Fibroblast of skin of right biceps (primary cell): Measurements from ENCODE around the gene MYZAP.

Experiments
- DNase-seq: peaks from one replicate; pipeline ENCODE4 v3.0.0-alpha.2; 2013

The MYZAP gene, protein sequence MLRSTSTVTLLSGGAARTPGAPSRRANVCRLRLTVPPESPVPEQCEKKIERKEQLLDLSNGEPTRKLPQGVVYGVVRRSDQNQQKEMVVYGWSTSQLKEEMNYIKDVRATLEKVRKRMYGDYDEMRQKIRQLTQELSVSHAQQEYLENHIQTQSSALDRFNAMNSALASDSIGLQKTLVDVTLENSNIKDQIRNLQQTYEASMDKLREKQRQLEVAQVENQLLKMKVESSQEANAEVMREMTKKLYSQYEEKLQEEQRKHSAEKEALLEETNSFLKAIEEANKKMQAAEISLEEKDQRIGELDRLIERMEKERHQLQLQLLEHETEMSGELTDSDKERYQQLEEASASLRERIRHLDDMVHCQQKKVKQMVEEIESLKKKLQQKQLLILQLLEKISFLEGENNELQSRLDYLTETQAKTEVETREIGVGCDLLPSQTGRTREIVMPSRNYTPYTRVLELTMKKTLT

GRCh38 chr15:57591822-57592367 is at the start of gene MYZAP:
TSS of gene MYZAP (plus strand) at chr15:57591904. CDS start at chr15:57592035, 131 bp downstream.
- peak; percentile 11 for DNase-seq

DNA sequence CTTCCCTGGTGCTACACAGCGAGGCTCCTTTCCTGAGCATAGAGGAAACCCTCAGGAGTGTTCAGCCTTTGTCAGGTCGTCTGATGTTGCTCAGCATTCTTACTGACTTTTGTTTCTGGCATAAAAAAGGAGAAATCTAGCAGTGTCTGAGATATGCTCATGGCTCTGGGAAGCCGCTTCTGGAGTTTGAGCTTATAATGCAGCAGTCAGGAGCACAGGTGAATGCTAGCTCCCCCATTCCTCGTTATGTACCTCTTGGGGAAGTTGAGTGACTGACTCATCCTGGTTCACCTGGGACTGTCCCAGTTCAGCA is 49.2 kb upstream of the MYZAP start:
- no peak for DNase-seq

GRCh38 chr15:57544848-57545480 is 46.7 kb upstream of the MYZAP start:
- DNase-seq, result no peak

DNA sequence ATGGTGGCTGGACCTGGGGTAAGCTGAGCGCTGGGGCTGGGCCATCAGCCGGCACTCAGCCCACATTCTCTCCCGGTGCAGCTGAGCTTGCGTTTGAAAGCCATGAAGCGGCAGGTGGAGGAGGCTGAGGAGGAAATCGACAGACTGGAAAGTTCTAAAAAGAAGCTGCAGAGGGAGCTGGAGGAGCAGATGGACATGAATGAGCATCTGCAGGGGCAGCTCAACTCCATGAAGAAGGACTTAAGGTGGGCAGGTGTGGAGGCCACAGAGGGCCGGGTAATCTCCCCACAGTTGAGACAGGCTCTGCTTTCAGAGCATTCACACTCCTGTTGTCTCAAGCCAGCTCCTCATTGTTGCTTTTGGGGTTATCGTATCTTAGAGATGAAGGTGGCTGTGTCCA is 45.7 kb upstream of the MYZAP start:
- DNase-seq, result no peak

DNA sequence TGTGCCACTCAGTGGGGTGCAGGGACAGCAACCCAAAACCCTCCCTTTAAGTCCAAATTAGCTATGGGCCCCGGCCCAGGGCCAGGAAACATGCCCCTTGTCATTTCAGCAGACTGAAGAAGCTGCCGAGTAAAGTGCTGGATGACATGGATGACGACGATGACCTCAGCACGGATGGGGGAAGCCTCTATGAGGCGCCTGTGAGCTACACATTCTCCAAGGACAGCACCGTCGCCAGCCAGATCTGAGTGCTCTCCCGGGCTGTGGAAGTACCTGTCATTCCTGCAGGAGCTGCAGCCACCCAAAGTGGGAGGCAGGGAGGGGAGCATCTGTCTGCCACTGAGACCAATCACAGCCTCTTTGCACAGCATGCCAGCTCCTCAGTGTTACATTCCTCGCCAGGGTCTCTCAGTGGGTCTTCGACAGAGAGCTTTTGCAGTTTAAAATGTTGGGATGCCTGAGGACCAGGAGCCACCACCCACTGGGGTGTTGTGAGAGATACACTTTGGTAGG is 44.4 kb upstream of the MYZAP start:
- no peak for DNase-seq

DNA sequence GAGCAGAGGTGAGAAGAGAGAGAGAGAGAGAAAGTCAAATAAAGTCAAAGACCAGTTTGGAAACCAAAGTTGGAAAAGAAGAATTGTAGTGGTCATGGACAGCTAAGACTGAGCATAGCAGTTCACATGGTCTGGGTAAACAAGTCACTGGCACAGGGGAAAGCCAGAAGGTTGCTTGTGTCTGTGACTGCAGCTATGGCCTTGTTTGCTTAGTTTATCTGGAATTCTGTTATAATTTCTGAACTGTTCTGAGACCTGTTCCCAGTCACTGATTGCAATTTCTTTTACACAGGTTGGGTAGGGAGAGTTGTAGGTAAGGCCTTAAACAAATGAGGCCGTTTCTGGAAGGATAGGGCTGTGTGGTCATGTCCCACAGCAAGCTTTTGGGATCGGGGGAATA is 43.4 kb upstream of the MYZAP start:
- no peak for DNase-seq

- DNase-seq, result no peak
Measured at GRCh38 chr15:57548835-57549234, 42.9 kb upstream of the MYZAP start.

DNA sequence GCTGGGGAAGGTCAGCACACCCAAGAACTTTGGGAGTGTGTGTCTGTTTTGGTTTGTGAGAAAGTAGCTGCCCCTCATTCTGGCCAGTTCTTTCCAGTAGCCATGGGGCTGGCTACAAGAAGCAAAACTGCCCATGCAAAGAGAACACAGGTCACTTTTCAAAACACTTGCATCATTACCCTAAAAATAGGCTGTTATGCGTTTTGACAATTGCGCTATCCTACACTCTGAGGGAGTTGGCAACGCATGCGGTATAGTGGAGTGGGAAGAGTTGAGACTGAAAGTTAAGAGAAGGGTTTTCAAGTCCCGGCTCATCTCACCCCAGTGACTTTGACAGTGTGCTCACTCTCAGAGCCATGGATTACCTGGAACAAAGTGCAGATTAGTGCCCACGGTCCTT is 41.8 kb upstream of the MYZAP start:
- DNase-seq, result no peak

DNA sequence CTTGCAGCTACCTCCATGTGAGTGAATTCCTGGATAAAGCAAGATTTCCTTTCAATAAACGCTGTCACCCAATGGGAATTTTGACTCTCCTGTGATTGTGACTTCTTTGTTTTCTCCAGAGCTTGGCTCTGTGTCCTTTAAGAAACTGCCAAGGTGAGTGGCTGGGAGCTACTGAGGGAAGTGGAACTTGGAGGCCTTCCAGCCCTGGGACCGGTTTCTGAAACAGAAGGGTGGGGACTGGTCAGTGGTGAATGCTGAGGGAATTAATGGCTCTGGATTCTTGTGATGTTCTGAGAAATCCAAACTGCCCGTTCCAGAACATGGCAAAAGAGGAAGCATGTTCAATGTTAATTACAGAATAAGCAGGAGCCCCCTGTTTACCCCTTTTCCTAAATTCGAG is 41.1 kb upstream of the MYZAP start:
- DNase-seq, result no peak

GRCh38 chr15:57551715-57552677 is 39.7 kb upstream of the MYZAP start:
- DNase-seq, result peak; percentile 91

DNA sequence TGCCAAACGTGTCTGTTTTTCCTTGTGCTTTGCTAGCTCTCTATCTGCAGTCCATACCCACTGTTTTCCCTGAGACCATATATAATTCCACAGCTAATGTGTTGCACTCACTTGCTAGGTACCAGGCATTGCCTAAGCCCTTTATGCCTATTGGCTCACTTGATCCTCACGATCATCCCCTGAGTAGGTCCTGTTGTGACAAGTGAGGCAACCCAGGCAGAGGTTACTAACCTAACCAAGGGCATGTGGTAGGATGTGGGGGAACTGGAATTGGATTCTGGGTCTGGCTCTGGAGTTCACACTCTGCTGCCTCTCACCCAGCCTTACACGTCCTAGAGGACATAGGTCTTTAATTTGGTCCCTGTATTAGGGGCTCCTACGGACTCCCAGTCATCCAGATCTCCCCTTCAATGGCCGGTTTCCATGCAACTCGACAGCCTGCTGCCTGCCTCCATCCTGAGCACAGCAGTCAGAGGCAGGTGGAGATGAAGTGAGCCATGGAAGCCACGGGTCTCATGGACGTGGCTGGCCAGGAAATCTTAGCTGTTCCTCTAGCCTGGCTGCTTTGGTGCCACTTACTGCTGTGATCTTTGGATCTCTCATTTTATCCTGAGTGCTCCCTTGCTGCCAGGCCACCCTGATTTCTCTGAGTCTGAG is 38.9 kb upstream of the MYZAP start:
- DNase-seq, result no peak

DNA sequence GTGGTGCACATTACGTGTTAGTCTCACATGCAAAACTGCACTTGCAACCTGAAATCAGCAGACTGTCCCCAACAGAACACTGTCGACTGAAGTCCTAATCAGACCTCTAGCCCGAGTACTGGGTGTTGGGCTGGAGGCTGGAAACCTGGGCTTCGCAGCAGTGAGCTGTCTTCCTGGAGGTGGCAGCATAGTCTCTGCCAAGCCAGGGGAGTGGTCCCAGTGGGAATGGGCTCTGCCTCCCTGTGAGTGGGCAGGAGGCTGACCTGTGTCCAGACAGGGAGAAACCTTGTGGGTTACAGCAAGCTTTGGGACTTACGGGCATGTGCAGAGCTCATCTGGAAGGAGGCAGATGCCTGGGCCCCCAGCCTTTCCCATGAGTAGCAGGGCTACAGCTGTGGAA is 38.2 kb upstream of the MYZAP start:
- no peak for DNase-seq

DNA sequence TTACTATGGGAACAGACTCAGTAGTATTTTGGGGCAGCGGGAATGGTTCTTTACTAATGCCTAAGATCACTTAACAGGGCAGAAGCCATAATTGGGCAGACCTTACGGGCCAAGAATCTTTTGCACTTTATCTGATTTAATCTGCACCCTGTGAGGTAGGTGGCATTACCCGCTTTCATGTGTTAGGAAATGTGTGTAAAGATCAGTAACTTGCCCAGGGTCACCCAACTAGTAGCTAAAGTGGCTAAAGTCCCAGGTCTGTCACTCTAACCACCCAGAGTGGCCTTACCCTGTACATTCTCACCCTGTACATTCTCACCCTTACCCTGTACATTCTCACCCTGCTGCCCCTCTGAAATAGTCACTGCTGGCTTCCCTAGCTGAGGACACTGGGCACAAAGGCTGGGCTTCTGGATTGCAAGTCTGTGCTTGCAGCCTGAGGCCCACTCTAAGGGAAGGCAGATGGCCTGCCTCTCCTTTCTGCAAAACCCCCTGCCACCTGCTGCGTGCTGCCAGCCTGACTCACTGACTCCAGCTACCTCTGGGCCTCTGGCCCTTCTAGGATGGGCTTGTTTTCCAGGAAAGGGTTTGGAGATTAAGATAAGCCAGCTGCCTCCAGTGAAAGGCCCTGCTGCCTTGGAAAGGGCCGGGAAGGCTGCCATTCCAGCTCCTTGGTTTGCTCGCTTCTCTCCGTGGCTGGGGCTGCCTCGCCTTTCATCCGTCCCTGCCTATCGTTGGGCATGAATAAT is 37.5 kb upstream of the MYZAP start:
- DNase-seq, result no peak

GRCh38 chr15:57554812-57555179 is 36.9 kb upstream of the MYZAP start:
- DNase-seq, result no peak

GRCh38 chr15:57555270-57555669 is 36.4 kb upstream of the MYZAP start:
- DNase-seq, result no peak

DNA sequence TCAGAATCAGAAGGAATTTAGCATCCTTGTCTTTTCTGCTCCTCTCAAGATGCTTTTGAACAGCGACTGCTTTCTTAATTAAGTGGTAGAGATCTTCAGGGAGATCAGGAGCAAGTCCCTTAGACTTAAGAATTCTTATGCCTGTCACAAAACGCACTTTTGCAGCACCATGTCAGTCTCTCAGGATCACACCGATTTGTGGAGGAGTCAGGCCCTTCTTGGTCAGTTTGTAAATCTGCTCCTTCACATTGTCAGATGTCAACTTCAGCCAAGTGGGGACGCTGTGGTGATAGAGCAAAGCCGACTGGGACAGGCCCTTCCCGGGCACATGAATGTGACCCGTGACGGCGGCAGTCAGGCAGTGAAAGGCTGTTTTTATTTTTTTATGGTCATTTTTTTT is 35.7 kb upstream of the MYZAP start:
- no peak for DNase-seq

DNA sequence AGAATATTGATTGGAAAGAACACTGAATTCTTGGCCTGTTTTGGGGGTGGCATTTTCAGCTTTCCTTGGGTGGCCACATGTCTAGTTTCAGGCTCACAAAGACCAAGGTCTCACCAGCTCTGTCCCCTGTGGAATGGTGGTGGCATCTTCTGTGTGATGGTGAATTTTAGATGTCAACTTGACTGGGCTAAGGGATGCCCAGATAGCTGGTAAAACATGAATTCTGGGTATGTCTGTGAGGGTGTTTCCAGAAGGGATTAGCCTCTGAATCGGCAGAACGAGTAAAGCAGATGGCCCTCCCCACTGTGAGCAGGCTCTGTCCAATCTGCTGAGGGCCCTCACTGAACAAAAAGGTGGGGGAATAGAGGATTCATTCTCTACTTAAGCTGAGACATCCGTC is 34.4 kb upstream of the MYZAP start:
- no peak for DNase-seq

DNA sequence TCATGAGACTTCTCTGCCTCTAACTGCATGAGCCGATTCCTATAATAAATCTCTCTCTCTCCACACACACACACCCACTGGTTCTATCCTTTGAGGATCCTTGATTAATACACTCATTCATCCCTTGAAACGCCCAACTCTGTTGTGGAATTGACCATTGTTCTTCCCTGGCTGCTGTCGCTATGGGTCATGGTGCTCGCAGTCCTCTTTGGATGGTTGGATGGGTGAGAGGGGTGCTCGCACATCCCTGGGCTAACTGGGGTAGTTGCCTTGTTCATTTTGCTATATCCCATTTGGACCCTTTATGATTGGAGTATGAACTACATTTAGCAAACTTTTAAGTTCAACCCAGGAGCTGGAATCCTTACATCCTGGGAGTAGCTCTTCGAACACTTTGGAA is 33.9 kb upstream of the MYZAP start:
- DNase-seq, result no peak

GRCh38 chr15:57559875-57560274 is 31.8 kb upstream of the MYZAP start:
- peak; percentile 41 for DNase-seq

- DNase-seq, result peak; percentile 59
Measured at GRCh38 chr15:57561041-57561711, 30.5 kb upstream of the MYZAP start.

DNA sequence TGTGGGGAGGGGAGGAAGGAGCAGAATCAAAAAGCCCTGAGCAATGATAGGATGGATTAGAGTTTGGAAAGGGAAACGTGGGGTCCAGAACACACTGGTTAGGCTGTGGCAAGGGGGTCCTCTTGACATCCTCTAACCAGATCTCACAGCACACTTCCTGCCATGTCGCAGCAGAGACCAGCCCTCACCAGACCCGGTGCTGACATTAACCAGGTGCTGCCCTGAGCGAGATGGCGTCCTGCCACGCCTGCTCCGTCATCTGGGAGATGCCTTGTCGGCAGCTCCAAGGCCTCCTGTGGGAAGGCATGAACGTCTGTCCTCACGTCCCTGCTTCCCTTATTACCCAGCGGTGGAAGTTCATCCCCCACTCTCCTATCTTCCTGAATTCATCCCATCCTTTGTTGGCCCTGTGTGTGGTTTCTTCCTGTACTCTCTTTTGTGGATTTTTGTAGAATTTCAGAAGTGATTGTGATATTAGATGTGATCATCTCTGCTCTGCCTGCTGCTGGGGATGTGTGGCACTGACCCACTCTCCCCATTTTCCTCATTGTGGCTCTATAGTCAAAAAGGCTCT is 29.4 kb upstream of the MYZAP start:
- no peak for DNase-seq
